ENCODE measurements around the gene TUBG2.

TUBG2 gene

DNA sequence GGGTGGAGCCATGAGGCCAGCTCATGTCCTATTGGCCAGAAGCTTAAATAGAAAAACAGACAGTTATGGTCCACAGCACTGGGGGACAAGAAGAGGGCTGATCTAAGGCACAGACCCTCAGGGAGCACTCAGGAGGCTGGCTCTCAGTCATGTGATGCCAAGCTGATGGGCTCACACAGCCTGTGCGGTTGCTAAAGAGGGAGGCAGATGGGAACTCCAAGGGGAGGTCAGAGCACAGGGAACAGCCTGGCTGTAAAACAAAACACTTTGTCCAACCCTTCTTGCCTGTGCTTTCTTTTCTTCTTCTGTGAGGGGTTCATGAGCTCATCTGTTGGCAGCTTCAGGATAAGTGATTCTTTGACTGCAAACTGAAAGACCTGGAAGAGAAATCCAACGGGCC lies 50.5 kb downstream of the TUBG2 start:
- TF ChIP-seq, protein P1, sequence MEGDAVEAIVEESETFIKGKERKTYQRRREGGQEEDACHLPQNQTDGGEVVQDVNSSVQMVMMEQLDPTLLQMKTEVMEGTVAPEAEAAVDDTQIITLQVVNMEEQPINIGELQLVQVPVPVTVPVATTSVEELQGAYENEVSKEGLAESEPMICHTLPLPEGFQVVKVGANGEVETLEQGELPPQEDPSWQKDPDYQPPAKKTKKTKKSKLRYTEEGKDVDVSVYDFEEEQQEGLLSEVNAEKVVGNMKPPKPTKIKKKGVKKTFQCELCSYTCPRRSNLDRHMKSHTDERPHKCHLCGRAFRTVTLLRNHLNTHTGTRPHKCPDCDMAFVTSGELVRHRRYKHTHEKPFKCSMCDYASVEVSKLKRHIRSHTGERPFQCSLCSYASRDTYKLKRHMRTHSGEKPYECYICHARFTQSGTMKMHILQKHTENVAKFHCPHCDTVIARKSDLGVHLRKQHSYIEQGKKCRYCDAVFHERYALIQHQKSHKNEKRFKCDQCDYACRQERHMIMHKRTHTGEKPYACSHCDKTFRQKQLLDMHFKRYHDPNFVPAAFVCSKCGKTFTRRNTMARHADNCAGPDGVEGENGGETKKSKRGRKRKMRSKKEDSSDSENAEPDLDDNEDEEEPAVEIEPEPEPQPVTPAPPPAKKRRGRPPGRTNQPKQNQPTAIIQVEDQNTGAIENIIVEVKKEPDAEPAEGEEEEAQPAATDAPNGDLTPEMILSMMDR (IDR thresholded peaks at IDR 0.05; ENCODE audit: low read depth, low read length): no peak
- no peak for TF ChIP-seq EZH2phosphoT487 (IDR thresholded peaks at IDR 0.05; ENCODE audit: low read depth)
- Histone ChIP-seq H3K79me2 (ENCODE audit: low read length) (no peaks in the 10 kb centered on the region), H3K9me3 (ENCODE audit: insufficient read depth, low read length) (no peaks in the 10 kb centered on the region), H3K4me3 (ENCODE audit: low read length) (no peak overlapping the region), H3K4me1 (ENCODE audit: low read length) (peaks cover 47% of the 10 kb centered on the region), H2AFZ (ENCODE audit: low read depth, low read length) (no peak overlapping the region), H3K27me3 (ENCODE audit: low read depth, low read length) (no peaks in the 10 kb centered on the region), H3K4me2 (ENCODE audit: low read length) (no peak overlapping the region), H3K9ac (ENCODE audit: low read length) (no peak overlapping the region), H3K36me3 (replicated peaks; ENCODE audit: low read depth, low read length) (peaks cover 50% of the 10 kb centered on the region), H4K20me1 (ENCODE audit: insufficient read depth, low read length) (no peaks in the 10 kb centered on the region), H3K27ac (ENCODE audit: low read length) (no peak overlapping the region)

All from OCI-LY3 (cell line).